ENCODE data around the gene FUT8. TPM values are rescaled to one million over a fixed set of nuclear protein-coding genes. Genes with fewer than 3 reads are reported as not detected.

FUT8 gene
- total and polyA plus RNA-seq, 7 donors, result 3.2 to 8.6 (median 5.5) TPM

- intact Hi-C loops (cut with DNase I), result no loop called here
- TF ChIP-seq CTCF (IDR thresholded peaks at IDR 0.05), result no peak
- Histone ChIP-seq H3K27me3 (ENCODE audit: insufficient read depth in 3 of 3, low read length in 2 of 3) (no peaks in the 10 kb centered on the region), H3K4me1 (no peaks in the 10 kb centered on the region), H3K4me3 (no peak overlapping the region), H3K27ac (no peak overlapping the region), H3K36me3 (ENCODE audit: insufficient read depth in 1 of 2, low read depth in 1 of 2) (no peaks in the 10 kb centered on the region), H3K9me3 (no peaks in the 10 kb centered on the region)
- ATAC-seq, result no peak
- DNase-seq, result no peak
- 77 to 85% (median 84%) methylated on average over 2 of the region's 2 CpGs for WGBS, 3 donors
Observed at GRCh38 chr14:65650826-65651225, 238.3 kb downstream of the FUT8 start.

- no peak for TF ChIP-seq CTCF (IDR thresholded peaks at IDR 0.05)
- intact Hi-C loops (cut with DNase I), result no loop called here
- Histone ChIP-seq H3K36me3 (ENCODE audit: insufficient read depth in 1 of 2, low read depth in 1 of 2) (no peaks in the 10 kb centered on the region), H3K27ac (no peak overlapping the region), H3K4me1 (no peaks in the 10 kb centered on the region), H3K27me3 (ENCODE audit: insufficient read depth in 3 of 3, low read length in 2 of 3) (no peaks in the 10 kb centered on the region), H3K4me3 (no peak overlapping the region), H3K9me3 (peaks cover 8% of the 10 kb centered on the region)
- ATAC-seq, result no peak
- WGBS, 3 donors, result 96 to 99% (median 98%) methylated on average over 2 of the region's 2 CpGs
- no peak for DNase-seq
Observed at GRCh38 chr14:65656554-65656953, 244.0 kb downstream of the FUT8 start.

- no peak for ATAC-seq
- no peak for DNase-seq
- Histone ChIP-seq H3K27me3 (ENCODE audit: insufficient read depth in 3 of 3, low read length in 2 of 3) (no peaks in the 10 kb centered on the region), H3K9me3 (peaks cover 8% of the 10 kb centered on the region), H3K4me3 (no peak overlapping the region), H3K4me1 (no peaks in the 10 kb centered on the region), H3K36me3 (ENCODE audit: insufficient read depth in 1 of 2, low read depth in 1 of 2) (no peaks in the 10 kb centered on the region), H3K27ac (no peak overlapping the region)
- intact Hi-C loops (cut with DNase I), result no loop called here
- TF ChIP-seq CTCF (IDR thresholded peaks at IDR 0.05), result no peak
Observed at GRCh38 chr14:65658202-65658601, 245.7 kb downstream of the FUT8 start.

GRCh38 chr14:65661865-65662264 is 249.3 kb downstream of the FUT8 start:
- WGBS, 3 donors, result 92 to 98% (median 94%) methylated on average over 3 of the region's 3 CpGs
- H3K27me3 ChIP-seq (ENCODE audit: insufficient read depth in 3 of 3, low read length in 2 of 3), result no peaks in the 10 kb centered on the region
- intact Hi-C loops (cut with DNase I), result no loop called here
- H3K4me1 ChIP-seq, result no peaks in the 10 kb centered on the region
- no peak overlapping the region for H3K4me3 ChIP-seq
- ATAC-seq, result no peak
- TF ChIP-seq CTCF (IDR thresholded peaks at IDR 0.05), result no peak
- H3K36me3 ChIP-seq (ENCODE audit: insufficient read depth in 1 of 2, low read depth in 1 of 2), result no peaks in the 10 kb centered on the region
- no peak for DNase-seq
- peaks cover 2% of the 10 kb centered on the region for H3K9me3 ChIP-seq
- H3K27ac ChIP-seq, result no peak overlapping the region

- ATAC-seq (no peak), DNase-seq (no peak)
- intact Hi-C loops (cut with DNase I), result no loop called here
- Histone ChIP-seq H3K4me1 (no peaks in the 10 kb centered on the region), H3K9me3 (no peaks in the 10 kb centered on the region), H3K27ac (no peak overlapping the region), H3K4me3 (no peak overlapping the region), H3K36me3 (ENCODE audit: insufficient read depth in 1 of 2, low read depth in 1 of 2) (peaks cover 0 to 5% of the 10 kb centered on the region in 2 donors), H3K27me3 (ENCODE audit: insufficient read depth in 3 of 3, low read length in 2 of 3) (no peaks in the 10 kb centered on the region)
- TF ChIP-seq CTCF (IDR thresholded peaks at IDR 0.05), result no peak
Observed at GRCh38 chr14:65664436-65664835, 251.9 kb downstream of the FUT8 start.
